WI38 (cell line): ENCODE data around the gene GALNT12.

Experiments used
- H3K4me3 ChIP-seq: 2 replicates; pipeline ENCODE4 v1.5.1; 2011; ENCODE audit warnings: low read depth, mild to moderate bottlenecking, control low read depth, low read length
- TF ChIP-seq, protein P1 (sequence below): IDR thresholded peaks from 2 replicates; pipeline ENCODE4 v1.5.1; 2012; ENCODE audit warnings: low read depth, mild to moderate bottlenecking, control low read depth, low read length

The GALNT12 gene

GRCh38 chr9:98811051-98811650 is 3.7 kb downstream of the GALNT12 start:
- TF ChIP-seq, protein P1, sequence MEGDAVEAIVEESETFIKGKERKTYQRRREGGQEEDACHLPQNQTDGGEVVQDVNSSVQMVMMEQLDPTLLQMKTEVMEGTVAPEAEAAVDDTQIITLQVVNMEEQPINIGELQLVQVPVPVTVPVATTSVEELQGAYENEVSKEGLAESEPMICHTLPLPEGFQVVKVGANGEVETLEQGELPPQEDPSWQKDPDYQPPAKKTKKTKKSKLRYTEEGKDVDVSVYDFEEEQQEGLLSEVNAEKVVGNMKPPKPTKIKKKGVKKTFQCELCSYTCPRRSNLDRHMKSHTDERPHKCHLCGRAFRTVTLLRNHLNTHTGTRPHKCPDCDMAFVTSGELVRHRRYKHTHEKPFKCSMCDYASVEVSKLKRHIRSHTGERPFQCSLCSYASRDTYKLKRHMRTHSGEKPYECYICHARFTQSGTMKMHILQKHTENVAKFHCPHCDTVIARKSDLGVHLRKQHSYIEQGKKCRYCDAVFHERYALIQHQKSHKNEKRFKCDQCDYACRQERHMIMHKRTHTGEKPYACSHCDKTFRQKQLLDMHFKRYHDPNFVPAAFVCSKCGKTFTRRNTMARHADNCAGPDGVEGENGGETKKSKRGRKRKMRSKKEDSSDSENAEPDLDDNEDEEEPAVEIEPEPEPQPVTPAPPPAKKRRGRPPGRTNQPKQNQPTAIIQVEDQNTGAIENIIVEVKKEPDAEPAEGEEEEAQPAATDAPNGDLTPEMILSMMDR, result no peak
- no peak overlapping the region for H3K4me3 ChIP-seq

- TF ChIP-seq, protein P1, result no peak
- no peak overlapping the region for H3K4me3 ChIP-seq
Observed at GRCh38 chr9:98815391-98815951, 8.0 kb downstream of the GALNT12 start.

DNA sequence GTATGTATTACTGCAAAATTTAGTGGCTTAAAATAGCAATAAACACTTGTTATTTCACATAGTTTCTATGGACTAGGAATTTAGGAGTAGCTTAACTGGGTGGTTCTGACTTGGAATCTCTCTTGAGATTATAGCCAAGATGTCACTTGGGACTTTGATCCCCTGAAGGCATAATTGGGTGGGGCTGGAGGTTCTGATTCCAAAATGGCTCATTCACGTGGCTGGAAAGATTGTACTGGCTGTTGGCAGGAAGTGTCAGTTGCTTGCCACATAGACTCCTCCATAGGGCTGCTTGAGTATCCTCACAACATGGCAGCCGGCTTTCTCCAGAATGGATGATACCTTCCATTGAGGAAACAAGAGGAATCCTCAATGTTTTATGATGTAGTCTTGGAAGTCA is 11.3 kb downstream of the GALNT12 start:
- TF ChIP-seq, protein P1, result no peak
- no peak overlapping the region for H3K4me3 ChIP-seq

- TF ChIP-seq, protein P1, result no peak
- no peak overlapping the region for H3K4me3 ChIP-seq
Observed at GRCh38 chr9:98819231-98819630, 11.8 kb downstream of the GALNT12 start.

GRCh38 chr9:98821831-98822230 is 14.4 kb downstream of the GALNT12 start:
- TF ChIP-seq, protein P1, result no peak
- no peak overlapping the region for H3K4me3 ChIP-seq

- no peak overlapping the region for H3K4me3 ChIP-seq
- TF ChIP-seq, protein P1, result no peak
Observed at GRCh38 chr9:98822661-98823060, 15.2 kb downstream of the GALNT12 start.

DNA sequence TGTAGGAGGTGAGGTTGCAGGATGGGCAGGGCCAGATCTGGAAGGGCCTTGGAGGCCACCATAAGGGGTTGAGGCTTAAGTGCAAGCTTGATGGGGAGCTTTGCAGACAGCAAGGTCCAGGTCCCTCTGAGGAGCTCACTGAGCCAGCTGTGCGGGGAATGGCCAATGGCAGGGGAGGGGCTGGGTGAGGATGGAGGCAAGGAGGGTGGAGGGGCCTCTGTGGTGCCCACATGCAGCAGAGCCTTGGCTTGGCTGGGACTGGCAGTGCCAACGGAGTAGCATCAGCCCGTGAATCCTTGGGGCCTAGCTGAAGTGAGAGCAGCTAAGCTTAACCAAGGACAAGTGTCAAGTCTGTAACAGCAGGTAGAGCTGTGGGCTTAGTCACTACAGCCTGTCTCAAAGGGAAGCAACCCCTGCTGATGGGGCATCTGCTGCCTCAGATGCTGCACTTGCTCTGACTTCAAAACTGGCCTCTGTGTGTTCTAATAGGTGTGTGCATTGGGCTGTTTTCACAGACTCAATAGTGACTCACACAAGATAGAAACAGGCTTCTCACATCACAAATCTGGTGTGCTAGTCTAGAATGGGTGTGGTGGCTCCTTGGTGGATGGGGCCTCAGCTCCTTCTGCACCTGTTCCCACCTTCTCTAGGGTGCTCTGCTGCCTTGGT is 16.3 kb downstream of the GALNT12 start:
- TF ChIP-seq, protein P1, result no peak

More for the DNA sequence above, 16.3 kb downstream of the GALNT12 start:
- no peak overlapping the region for H3K4me3 ChIP-seq
